ENCODE results near the gene LDLR.
"Not testable (repeated sequence)": the region's sequence is repeated elsewhere in the genome, so short reads cannot be mapped to it uniquely, and the experiment has no call there.

- not testable (repeated sequence) for TF ChIP-seq CTCF, EZH2, EZH2phosphoT487 (IDR thresholded peaks at IDR 0.05)
These were observed 50.8 kb downstream of the LDLR start for GRCh38 chr19:11140023-11140538.
